NCI-H748 treated with DMSO at 0.1 percent for 48 hours (cell line): ENCODE data around the gene SOBP.

Experiments
- DNase-seq: peaks from one replicate; lab custom pipeline; 2025; lab: John Stamatoyannopoulos, UW

Gene SOBP

GRCh38 chr6:107658920-107659865 lies 169.3 kb downstream of the SOBP start:
- peak; percentile 84 for DNase-seq

- DNase-seq, result no peak
These were observed 170.9 kb downstream of the SOBP start for GRCh38 chr6:107660839-107661238.

GRCh38 chr6:107661291-107661690 lies 171.4 kb downstream of the SOBP start:
- no peak for DNase-seq

GRCh38 chr6:107662333-107662732 lies 172.4 kb downstream of the SOBP start:
- DNase-seq, result no peak

- DNase-seq, result no peak
These were observed 173.4 kb downstream of the SOBP start for GRCh38 chr6:107663308-107663707.

GRCh38 chr6:107665382-107665781 lies 175.5 kb downstream of the SOBP start:
- no peak for DNase-seq

GRCh38 chr6:107666084-107666980 lies 176.4 kb downstream of the SOBP start:
- DNase-seq, result peak; percentile 67

GRCh38 chr6:107666981-107667601 lies 177.2 kb downstream of the SOBP start:
- DNase-seq, result no peak

- peak; percentile 72 for DNase-seq
These were observed 177.9 kb downstream of the SOBP start for GRCh38 chr6:107667790-107668189.

GRCh38 chr6:107668743-107669474 lies 179.0 kb downstream of the SOBP start:
- DNase-seq, result no peak

GRCh38 chr6:107670792-107671199 lies 180.9 kb downstream of the SOBP start:
- DNase-seq, result no peak

GRCh38 chr6:107673076-107673494 lies 183.2 kb downstream of the SOBP start:
- no peak for DNase-seq

GRCh38 chr6:107674995-107675738 lies 185.2 kb downstream of the SOBP start:
- DNase-seq, result peak; percentile 81

- no peak for DNase-seq
These were observed 186.1 kb downstream of the SOBP start for GRCh38 chr6:107676042-107676441.

- no peak for DNase-seq
These were observed 187.5 kb downstream of the SOBP start for GRCh38 chr6:107677399-107677798.

GRCh38 chr6:107679457-107679856 lies 189.5 kb downstream of the SOBP start:
- DNase-seq, result no peak

GRCh38 chr6:107682721-107683120 lies 192.8 kb downstream of the SOBP start:
- DNase-seq, result no peak

GRCh38 chr6:107683183-107683582 lies 193.3 kb downstream of the SOBP start:
- DNase-seq, result no peak

GRCh38 chr6:107684996-107685395 lies 195.1 kb downstream of the SOBP start:
- no peak for DNase-seq

- no peak for DNase-seq
These were observed 199.3 kb downstream of the SOBP start for GRCh38 chr6:107689190-107689589.
